Measurements from ENCODE around the gene TSPAN9.

DNA sequence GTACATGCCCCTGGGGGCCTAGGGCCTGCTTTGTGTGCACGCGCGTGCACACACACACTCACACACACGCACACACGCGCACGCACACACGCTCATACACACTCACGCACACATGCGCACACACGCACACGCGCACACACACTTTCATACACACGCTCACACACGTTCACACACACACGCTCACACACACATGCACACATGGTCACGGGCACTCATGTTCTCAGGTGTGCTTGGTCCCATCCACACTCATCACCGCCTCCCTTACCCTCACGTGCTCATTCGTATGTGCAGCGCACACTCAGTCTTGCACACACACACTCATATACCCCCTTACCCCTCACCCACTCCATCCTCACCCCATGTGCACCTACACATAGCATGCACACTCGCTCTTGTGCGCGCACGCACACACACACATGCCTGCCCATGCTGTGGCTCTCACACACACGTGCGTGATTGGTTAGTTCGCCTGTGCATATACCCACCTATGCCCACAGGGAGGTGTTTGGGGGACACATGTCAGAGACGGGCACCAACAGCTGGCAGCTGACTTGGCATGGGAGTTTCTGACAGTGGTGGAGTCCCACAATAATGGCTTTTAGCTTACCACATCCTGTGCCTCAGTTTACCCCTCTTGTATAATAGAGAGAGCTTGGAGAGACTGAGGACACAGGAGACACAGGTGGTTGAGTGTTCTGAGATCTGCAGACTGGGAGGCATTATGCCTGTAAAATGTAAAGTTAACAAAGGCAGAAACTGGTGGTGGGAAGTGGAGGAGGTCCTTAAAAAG lies 28.7 kb downstream of the TSPAN9 start:
- TF ChIP-seq, protein P1, sequence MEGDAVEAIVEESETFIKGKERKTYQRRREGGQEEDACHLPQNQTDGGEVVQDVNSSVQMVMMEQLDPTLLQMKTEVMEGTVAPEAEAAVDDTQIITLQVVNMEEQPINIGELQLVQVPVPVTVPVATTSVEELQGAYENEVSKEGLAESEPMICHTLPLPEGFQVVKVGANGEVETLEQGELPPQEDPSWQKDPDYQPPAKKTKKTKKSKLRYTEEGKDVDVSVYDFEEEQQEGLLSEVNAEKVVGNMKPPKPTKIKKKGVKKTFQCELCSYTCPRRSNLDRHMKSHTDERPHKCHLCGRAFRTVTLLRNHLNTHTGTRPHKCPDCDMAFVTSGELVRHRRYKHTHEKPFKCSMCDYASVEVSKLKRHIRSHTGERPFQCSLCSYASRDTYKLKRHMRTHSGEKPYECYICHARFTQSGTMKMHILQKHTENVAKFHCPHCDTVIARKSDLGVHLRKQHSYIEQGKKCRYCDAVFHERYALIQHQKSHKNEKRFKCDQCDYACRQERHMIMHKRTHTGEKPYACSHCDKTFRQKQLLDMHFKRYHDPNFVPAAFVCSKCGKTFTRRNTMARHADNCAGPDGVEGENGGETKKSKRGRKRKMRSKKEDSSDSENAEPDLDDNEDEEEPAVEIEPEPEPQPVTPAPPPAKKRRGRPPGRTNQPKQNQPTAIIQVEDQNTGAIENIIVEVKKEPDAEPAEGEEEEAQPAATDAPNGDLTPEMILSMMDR (conservative IDR thresholded peaks at IDR 0.05; ENCODE audit: low read depth, low read length): no peak
- TF ChIP-seq EZH2 (IDR thresholded peaks at IDR 0.05; ENCODE audit: borderline replicate concordance, low read depth, low read length, poor library complexity, severe bottlenecking): no peak
